Measurements from ENCODE around the gene OR2T10. TPM values are rescaled to one million over a fixed set of nuclear protein-coding genes. Genes with fewer than 3 reads are reported as not detected.
A peak's percentile ranks its signal among the peaks of the same experiment; 100 is the strongest.

OR2T10 gene
- polyA plus RNA-seq, 3 donors: not detected

- Histone ChIP-seq H3K4me1 (ENCODE audit: control insufficient read depth in 1 of 2, insufficient read depth in 2 of 2, low read length in 2 of 2) (no peaks in the 10 kb centered on the region), H3K27ac (ENCODE audit: low read depth in 1 of 2, low read length in 2 of 2) (no peak overlapping the region), H3K36me3 (replicated peaks in 1 of 2; ENCODE audit: control insufficient read depth in 1 of 2, insufficient read depth in 2 of 2, low read length in 2 of 2) (no peaks in the 10 kb centered on the region), H3K4me2 (replicated peaks; ENCODE audit: extremely low read depth, low read length, poor library complexity, severe bottlenecking) (no peak overlapping the region), H3K4me3 (replicated peaks in 1 of 3; ENCODE audit: low read depth in 2 of 3, low read length in 3 of 3) (no peak overlapping the region), H3K9me3 (replicated peaks in 1 of 2; ENCODE audit: control insufficient read depth in 1 of 2, insufficient read depth in 1 of 2, low read length in 2 of 2) (no peaks in the 10 kb centered on the region), H4K20me1 (ENCODE audit: insufficient read depth, low read length) (no peaks in the 10 kb centered on the region), H3K9ac (ENCODE audit: insufficient read depth, low read length, poor library complexity, severe bottlenecking) (no peak overlapping the region), H3K27me3 (ENCODE audit: control insufficient read depth in 2 of 2, insufficient read depth in 2 of 2, low read length in 2 of 2) (no peaks in the 10 kb centered on the region), H2AFZ (ENCODE audit: insufficient read depth, low read depth, low read length, poor library complexity, severe bottlenecking) (no peak overlapping the region), H3K79me2 (ENCODE audit: insufficient read depth, low read length) (no peaks in the 10 kb centered on the region)
- Mint-ChIP-seq H3K27ac (no peak overlapping the region), H3K4me1 (peaks cover 3% of the 10 kb centered on the region), H3K36me3 (no peaks in the 10 kb centered on the region), H3K4me3 (no peak overlapping the region), H3K27me3 (ENCODE audit: low read depth in 3 of 3) (peaks cover 0 to 1% (median 0%) of the 10 kb centered on the region in 3 donors), H3K9me3 (peaks cover 0 to 3% (median 0%) of the 10 kb centered on the region in 7 donors)
- intact Hi-C loops (cut with micrococcal nuclease): no loop called here
- no CpG with 5 or more reads among the region's 2 CpGs for WGBS (ENCODE audit: insufficient coverage)
- no peak for TF ChIP-seq CTCF (IDR thresholded peaks at IDR 0.05)
- peak; percentile 1 to 4 (median 3) for DNase-seq
These were observed 885 bp downstream of the OR2T10 start for GRCh38 chr1:248596615-248597014.

GRCh38 chr1:248593226-248593625 lies 4.3 kb downstream of the OR2T10 start:
- H4K20me1 ChIP-seq (ENCODE audit: insufficient read depth, low read length): no peaks in the 10 kb centered on the region
- no peak overlapping the region for H3K9ac ChIP-seq (ENCODE audit: insufficient read depth, low read length, poor library complexity, severe bottlenecking)
- Mint-ChIP-seq H3K4me3 (no peak overlapping the region), H3K36me3 (no peaks in the 10 kb centered on the region), H3K27ac (no peak overlapping the region), H3K27me3 (ENCODE audit: low read depth in 3 of 3) (no peaks in the 10 kb centered on the region), H3K9me3 (peaks cover 0 to 3% (median 2%) of the 10 kb centered on the region in 7 donors), H3K4me1 (peaks cover 3% of the 10 kb centered on the region)
- H3K36me3 ChIP-seq (replicated peaks in 1 of 2; ENCODE audit: control insufficient read depth in 1 of 2, insufficient read depth in 2 of 2, low read length in 2 of 2): no peaks in the 10 kb centered on the region
- no peak overlapping the region for H3K4me2 ChIP-seq (replicated peaks; ENCODE audit: extremely low read depth, low read length, poor library complexity, severe bottlenecking)
- H3K27me3 ChIP-seq (ENCODE audit: control insufficient read depth in 2 of 2, insufficient read depth in 2 of 2, low read length in 2 of 2): no peaks in the 10 kb centered on the region
- no peak overlapping the region for H2AFZ ChIP-seq (ENCODE audit: insufficient read depth, low read depth, low read length, poor library complexity, severe bottlenecking)
- DNase-seq: no peak
- intact Hi-C loops (cut with micrococcal nuclease): no loop called here
- H3K27ac ChIP-seq (ENCODE audit: low read depth in 1 of 2, low read length in 2 of 2): no peak overlapping the region
- H3K79me2 ChIP-seq (ENCODE audit: insufficient read depth, low read length): no peaks in the 10 kb centered on the region
- no peaks in the 10 kb centered on the region for H3K9me3 ChIP-seq (replicated peaks in 1 of 2; ENCODE audit: control insufficient read depth in 1 of 2, insufficient read depth in 1 of 2, low read length in 2 of 2)
- no peaks in the 10 kb centered on the region for H3K4me1 ChIP-seq (ENCODE audit: control insufficient read depth in 1 of 2, insufficient read depth in 2 of 2, low read length in 2 of 2)
- no peak overlapping the region for H3K4me3 ChIP-seq (replicated peaks in 1 of 3; ENCODE audit: low read depth in 2 of 3, low read length in 3 of 3)
- TF ChIP-seq CTCF (IDR thresholded peaks at IDR 0.05): no peak
- 97% methylated on average over 5 of the region's 5 CpGs for WGBS (ENCODE audit: insufficient coverage)

All from CD14-positive monocyte (primary cell).